Measurements from ENCODE around the gene AAK1.
A peak's percentile ranks its signal among the peaks of the same experiment; 100 is the strongest.
"Not testable (repeated sequence)": the region's sequence is repeated elsewhere in the genome, so short reads cannot be mapped to it uniquely, and the experiment has no call there.

Gene AAK1

GRCh38 chr2:69643602-69644505 is at the start of gene AAK1:
TSS of gene AAK1 (minus strand) at chr2:69643739. CDS start at chr2:69643040, 699 bp downstream.
- DNase-seq (ENCODE audit: low read depth): peak; percentile 92

DNA sequence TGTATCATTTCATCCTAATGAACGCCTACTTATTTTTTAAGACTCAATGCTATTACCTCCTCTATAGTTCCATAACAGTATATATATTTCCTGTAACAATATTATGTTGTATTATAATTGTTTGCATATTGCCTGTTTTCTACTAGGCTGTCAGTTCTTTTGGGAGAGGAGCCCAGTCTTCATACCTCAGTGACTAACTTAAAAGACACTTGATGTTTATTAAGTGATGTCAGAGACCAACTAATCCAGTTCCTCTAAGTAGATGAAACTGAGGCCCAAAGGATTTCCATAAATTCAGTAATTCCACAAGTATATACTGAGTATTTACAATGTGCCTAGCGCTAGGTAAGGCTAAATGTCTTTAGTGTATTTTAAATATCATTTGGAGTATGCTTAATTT is 48.9 kb upstream of the AAK1 start:
- peak; percentile 81 for DNase-seq (ENCODE audit: low read depth)

DNA sequence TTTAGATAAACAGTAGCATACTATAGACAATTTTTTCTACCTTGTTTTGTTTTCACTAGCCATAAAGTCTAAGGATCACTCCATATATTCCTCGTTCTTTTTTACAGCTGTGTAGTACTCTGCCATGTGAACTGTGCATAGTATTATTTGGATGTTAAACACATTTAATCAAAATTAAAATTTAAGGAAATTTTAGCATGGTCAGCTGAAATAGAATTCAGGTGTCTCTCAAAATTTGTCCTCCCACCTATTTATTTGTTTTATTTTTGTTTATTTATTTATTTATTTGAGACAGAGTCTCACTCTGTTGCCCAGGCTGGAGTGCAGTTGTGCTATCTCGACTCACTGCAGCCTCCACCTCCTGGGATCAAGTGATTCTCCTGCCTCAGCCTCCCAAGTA is 46.4 kb upstream of the AAK1 start:
- DNase-seq (ENCODE audit: low read depth): no peak

DNA sequence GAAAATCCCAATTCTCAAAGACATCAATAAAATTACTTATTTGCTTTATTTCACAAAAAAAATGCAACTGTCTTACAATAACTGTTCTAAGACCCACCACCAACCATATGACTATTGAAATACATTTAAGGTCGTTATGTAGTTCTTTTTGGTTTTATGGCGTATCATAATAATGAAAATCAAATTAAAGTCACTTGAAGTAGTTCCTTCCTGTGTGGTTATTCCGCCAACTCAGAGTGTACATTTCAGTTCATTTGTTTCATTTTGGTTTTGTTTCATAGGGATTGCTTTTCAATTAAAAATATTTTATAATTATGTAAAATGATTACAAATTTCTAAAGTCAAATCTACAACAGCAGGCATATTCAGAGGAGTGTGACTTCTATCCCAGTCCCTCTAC is 45.9 kb upstream of the AAK1 start:
- no peak for DNase-seq (ENCODE audit: low read depth)

GRCh38 chr2:69687971-69688611 is 44.6 kb upstream of the AAK1 start:
- DNase-seq (ENCODE audit: low read depth): no peak

DNA sequence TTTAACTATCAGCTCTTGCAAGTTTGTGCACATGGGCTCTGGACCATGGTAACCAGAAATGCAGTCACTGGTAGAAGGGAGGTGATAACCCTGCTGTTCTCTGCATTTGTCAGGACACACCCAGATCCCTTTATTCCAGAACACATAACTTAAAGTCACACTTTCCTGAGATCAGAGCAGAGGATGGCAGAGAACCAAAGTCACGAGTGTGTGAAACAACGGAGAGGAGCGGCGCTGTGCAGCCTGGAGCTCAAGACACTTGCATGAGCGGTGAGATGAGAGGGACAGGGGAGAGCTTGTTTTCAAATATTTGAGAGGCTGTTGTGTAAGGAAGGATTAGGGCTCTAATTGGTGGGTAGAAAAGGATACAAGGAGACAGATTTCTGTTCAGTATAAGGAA is 43.3 kb upstream of the AAK1 start:
- no peak for DNase-seq (ENCODE audit: low read depth)

GRCh38 chr2:69685321-69686048 is 41.9 kb upstream of the AAK1 start:
- peak; percentile 29 for DNase-seq (ENCODE audit: low read depth)

- DNase-seq (ENCODE audit: low read depth): peak; percentile 89
Measured at GRCh38 chr2:69683170-69683971, 39.8 kb upstream of the AAK1 start.

- DNase-seq (ENCODE audit: low read depth): no peak
Measured at GRCh38 chr2:69682525-69682924, 39.0 kb upstream of the AAK1 start.

DNA sequence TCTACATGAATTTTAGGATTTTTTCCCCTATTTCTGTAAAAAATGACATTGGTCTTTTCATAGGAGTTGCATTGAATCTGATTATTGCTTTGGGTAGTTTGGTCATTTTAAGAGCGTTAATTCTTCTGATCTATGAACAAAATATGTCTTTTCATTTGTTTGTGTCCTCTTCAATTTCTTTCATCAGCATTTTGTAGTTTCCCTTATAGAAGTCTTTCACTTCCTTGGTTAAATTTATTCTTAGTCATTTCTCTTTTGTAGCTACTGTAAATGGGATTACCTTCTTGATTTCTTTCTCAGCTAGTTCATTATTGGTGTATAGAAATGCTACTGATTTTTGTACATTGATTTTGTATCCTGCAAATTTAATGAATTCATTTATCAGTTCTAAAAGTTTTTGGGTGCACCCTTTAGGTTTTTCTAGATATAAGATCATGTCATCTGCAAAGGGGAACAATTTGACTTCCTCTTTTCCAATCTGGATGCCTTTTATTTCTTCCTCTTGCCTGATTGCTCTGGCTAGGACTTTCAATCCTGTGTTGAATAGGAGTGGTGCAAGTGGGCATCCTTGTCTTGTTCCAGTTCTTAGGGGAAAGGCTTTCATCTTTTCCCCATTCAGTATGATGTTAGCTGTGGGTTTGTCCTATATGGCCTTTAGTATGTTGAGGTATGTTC is 36.6 kb upstream of the AAK1 start:
- DNase-seq (ENCODE audit: low read depth): no peak

GRCh38 chr2:69677914-69678313 is 34.4 kb upstream of the AAK1 start:
- DNase-seq (ENCODE audit: low read depth): no peak

DNA sequence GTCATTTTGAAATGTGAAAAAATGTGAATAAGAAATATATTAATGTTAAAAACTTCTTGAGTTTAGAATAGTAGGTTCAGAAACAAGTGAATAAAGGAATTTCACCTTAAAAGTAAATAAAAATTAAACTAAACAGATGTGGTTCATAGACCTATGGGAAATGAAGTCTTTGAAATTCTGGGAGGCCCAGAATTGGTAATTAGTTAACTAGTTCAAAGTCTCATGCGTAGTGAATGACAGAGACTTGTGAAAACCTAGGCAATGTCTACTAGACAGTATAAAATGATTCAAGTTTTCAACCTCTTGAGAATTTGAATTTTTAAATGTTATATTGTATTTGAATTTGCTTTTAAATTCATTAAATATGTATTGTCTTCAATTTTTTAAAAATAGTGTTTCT is 32.6 kb upstream of the AAK1 start:
- no peak for DNase-seq (ENCODE audit: low read depth)

DNA sequence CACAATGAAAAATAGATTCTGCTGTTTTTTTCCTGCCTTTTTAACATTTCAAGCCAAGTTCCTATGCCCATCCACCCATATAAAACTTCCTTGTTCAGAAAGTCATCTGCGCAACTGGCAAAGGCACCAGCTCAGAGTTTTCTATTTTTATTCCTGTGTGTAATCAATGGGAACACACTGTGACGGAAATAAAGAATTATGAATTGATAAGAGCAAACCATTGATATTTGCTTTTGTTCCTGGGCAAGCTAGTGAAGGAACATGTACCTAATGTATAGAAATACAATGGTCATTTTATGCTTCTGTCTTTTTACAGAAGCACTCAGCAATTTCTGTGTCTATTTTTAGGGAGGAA is 30.8 kb upstream of the AAK1 start:
- no peak for DNase-seq (ENCODE audit: low read depth)

GRCh38 chr2:69673098-69673497 is 29.6 kb upstream of the AAK1 start:
- DNase-seq (ENCODE audit: low read depth): not testable (repeated sequence)

GRCh38 chr2:69669666-69670065 is 26.1 kb upstream of the AAK1 start:
- no peak for DNase-seq (ENCODE audit: low read depth)

GRCh38 chr2:69668598-69668997 is 25.1 kb upstream of the AAK1 start:
- DNase-seq (ENCODE audit: low read depth): peak; percentile 34

DNA sequence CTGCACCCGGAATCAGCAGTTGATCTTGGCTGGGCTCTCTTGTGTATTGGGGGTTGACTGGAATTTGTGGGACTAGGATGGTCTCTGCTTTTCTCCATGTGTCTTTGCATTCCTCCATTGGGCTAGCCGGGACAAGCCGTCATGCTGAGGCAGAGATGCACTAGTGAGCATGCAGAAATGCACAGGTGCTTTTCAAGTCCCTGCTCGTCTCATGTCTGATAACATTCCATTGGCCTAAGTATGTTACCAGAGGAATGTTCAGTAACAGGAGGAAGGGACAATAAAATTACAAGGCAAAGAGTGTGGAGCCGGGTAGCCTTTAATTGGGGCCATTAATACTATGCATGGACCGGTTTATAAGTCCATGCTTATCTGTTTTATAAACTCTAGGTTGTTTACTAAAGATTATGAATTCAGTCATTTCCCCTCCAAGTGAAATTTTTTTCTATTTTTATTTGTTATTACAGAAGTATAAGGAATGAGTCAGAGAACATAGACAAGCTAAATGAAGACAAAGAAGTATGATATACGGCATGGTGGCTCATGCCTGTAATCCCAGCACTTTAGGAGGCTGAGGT is 24.4 kb upstream of the AAK1 start:
- DNase-seq (ENCODE audit: low read depth): peak; percentile 77

DNA sequence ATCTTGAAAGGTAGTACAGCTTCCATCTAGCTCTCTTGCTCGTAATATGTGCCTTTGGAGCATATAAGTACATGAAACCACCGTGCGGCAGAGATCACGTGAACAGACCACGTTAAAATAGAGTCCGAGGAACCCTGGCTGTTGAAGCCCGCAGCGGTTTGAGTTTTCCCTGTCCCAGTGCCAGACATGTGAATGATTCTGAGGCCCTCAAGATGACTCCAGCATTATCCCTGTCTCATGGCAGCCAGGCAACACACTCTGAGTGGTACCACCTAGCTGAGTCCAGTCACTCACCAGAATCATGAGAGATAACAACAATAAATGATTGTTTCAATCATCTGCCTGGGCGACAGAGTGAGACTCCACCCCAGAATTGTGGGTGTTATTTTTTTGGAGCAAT is 21.6 kb upstream of the AAK1 start:
- DNase-seq (ENCODE audit: low read depth): no peak

DNA sequence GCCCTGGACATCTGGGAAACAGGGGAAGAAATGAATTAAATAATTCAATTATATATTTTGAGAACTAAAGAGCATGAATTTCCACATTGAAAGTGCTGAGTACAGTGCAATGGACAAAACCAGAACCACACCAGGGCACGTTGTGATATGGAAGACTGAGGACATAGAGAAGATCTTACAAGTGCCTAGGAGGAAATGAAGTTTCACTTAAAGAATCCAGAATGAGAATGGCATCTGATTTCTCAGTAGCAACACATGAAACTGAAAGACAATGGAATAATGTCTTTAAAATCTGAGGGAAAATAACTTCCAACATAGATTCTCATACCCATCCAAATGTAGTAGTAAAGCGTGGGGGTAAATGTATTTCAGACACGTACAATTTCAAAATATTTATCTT is 20.3 kb upstream of the AAK1 start:
- DNase-seq (ENCODE audit: low read depth): no peak

DNA sequence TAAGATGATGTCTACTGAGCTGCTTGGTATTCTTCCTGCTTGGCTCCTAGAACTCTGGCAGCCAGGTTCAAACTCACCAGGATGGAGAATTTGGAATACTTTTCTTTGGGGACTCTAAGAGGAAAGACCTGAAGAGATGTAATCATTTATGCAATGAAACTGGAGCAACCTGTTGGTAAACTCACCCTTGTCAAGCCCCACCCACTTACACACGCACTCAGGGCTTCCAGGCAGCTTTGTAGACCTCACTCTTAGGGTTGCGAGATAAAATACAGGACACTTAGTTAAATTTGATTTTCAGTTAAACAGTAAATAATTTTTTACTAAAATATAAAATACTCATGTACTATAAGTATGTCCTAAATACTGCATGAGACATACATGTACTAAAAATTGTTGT is 19.0 kb upstream of the AAK1 start:
- DNase-seq (ENCODE audit: low read depth): not testable (repeated sequence)

DNA sequence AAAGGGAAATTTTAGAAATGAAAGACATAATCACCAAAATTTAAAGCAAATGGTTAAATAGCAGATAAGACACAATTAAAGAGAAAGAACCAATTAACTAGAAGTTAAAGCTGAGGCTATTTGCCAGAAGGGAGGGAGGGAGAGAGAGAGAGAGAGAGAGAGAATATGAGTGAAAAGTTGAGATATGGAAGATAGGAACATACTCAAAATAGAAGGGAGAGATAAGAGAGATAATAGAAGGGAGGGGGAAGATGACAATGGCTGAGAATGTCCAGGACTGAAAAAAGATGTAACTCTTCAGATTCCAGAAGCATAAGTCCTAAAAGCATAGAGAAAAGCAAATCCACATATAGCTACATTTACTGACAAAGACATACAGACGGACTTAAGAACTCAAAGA is 17.1 kb upstream of the AAK1 start:
- DNase-seq (ENCODE audit: low read depth): no peak
